Loucy (cell line): ENCODE data around the gene ECT2L.

Source experiments
- CTCF ChIP-seq: fragments of 200-600 bp; sonication (generic); conservative IDR thresholded peaks from 2 replicates; pipeline ENCODE4 v1.5.1; 2014; ENCODE audit warnings: mild to moderate bottlenecking, antibody characterized with exemption, low read length
- EZH2phosphoT487 ChIP-seq: fragments of 200-600 bp; IDR thresholded peaks from 2 replicates; pipeline ENCODE4 v1.6.1; 2018; ENCODE audit warnings: antibody characterized with exemption, mild to moderate bottlenecking, moderate library complexity, borderline replicate concordance

GRCh38 chr6:138774370-138774769, 21.5 kb upstream of the ECT2L start:
- no peak for TF ChIP-seq CTCF
- TF ChIP-seq EZH2phosphoT487 = no peak
